T-helper 2 cell (primary cell): ENCODE results near the gene SPAG16.
A peak's percentile ranks its signal among the peaks of the same experiment; 100 is the strongest.

Experiments used
- DNase-seq, 5 experiments: peaks; one replicate each; pipeline versions ENCODE4 v3.0.0 to v3.0.0-alpha.2; 2012 to 2022

Gene SPAG16

DNA sequence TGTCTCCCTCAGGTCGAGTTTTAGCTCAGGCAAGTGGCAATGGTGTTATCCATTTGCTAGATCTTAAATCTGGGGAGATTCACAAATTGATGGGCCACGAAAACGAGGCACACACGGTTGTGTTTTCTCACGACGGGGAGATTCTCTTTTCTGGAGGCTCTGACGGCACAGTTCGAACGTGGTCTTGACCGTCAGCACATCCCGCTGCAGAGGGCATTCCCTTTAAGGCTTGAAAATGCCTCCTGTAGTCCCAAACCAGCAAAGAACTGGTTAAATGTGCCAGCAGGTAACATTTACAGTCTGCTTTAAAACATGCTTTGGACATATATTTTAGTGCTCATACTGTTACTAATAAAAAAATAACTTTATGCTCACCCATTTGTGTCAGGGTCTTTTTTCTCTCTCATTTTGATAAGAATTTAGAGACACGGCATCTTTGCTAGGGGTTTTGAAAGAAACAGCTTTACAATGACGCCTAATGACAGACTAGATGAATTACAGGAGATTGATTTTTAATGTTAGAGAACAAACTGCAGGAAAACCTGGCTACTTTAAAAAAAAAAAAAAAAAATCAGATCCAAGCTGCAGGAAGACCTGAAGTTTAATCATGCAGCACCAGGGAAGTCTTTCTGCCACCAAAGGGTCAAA lies 1126.0 kb downstream of the SPAG16 start:
- DNase-seq = no peak

- peak in 3 of 5 experiments; percentile 3 to 41 (median 5) for DNase-seq
Measured at GRCh38 chr2:214410918-214411554, 1126.8 kb downstream of the SPAG16 start, which contains the start of gene VWC2L. TSS of gene VWC2L (plus strand) at chr2:214411054. CDS start at chr2:214414194, 3,140 bp downstream.

- no peak for DNase-seq
Measured at GRCh38 chr2:214412679-214413078, 1128.4 kb downstream of the SPAG16 start.

GRCh38 chr2:214436470-214436869 lies 1152.2 kb downstream of the SPAG16 start:
- no peak for DNase-seq

GRCh38 chr2:214450118-214450894 lies 1166.0 kb downstream of the SPAG16 start:
- DNase-seq = no peak

- DNase-seq = no peak
Measured at GRCh38 chr2:214451516-214452275, 1167.4 kb downstream of the SPAG16 start.
